H1 (cell line): Measurements from ENCODE around the gene AGPAT4. TPM values are rescaled to one million over a fixed set of nuclear protein-coding genes. Genes with fewer than 3 reads are reported as not detected.

Experiments used
- CTCF ChIA-PET: fragments of 300-600 bp; sonication (Branson Sonifier 250); formaldehyde crosslinking; loops from one replicate; lab custom pipeline; 2021; ENCODE audit not compliant: partially characterized antibody; lab: Charles Lee
- POLR2A ChIA-PET: fragments of 300-600 bp; sonication (Branson Sonifier 250); formaldehyde crosslinking; loops from one replicate; lab custom pipeline; 2021; ENCODE audit warnings: inconsistent platforms; ENCODE audit not compliant: partially characterized antibody; lab: Charles Lee
- DNase-seq, 2 experiments: peaks; one replicate each; pipeline versions ENCODE4 v3.0.0 to v3.0.0-alpha.2; 2010 to 2022; ENCODE audit warnings: low spot score in 2 of 2, low read depth in 1 of 2, mixed read lengths in 1 of 2
- FAIRE-seq: peaks from 2 replicates; lab custom pipeline; 2011; peaks lifted over from hg19 to GRCh38; lab: Jason Lieb, UNC
- H2AFZ ChIP-seq: 2 replicates; pipeline ENCODE4 v1.8.1; 2012; ENCODE audit warnings: low read length, inconsistent platforms
- H2AK5ac ChIP-seq: 2 replicates; pipeline ENCODE4 v1.6.1; 2013; ENCODE audit warnings: low read depth, low read length
- H2BK120ac ChIP-seq: replicated peaks from 2 replicates; pipeline ENCODE3; 2013; ENCODE audit warnings: low read depth, low read length, inconsistent platforms
- H2BK12ac ChIP-seq: 2 replicates; pipeline ENCODE4 v1.6.1; 2013; ENCODE audit warnings: low read depth, low read length
- H2BK15ac ChIP-seq: 2 replicates; pipeline ENCODE4 v1.6.1; 2013; ENCODE audit warnings: low read length
- H2BK20ac ChIP-seq: 2 replicates; pipeline ENCODE4 v1.6.1; 2013; ENCODE audit warnings: low read length
- H2BK5ac ChIP-seq: 2 replicates; pipeline ENCODE4 v1.6.1; 2013; ENCODE audit warnings: low read depth, low read length
- H3K14ac ChIP-seq: 2 replicates; pipeline ENCODE4 v1.6.1; 2013; ENCODE audit warnings: inconsistent platforms; ENCODE audit not compliant: insufficient read length
- H3K18ac ChIP-seq: 2 replicates; pipeline ENCODE4 v1.6.1; 2013; ENCODE audit warnings: low read length; ENCODE audit errors: extremely low read depth
- H3K23ac ChIP-seq: 2 replicates; pipeline ENCODE4 v1.6.1; 2013; ENCODE audit warnings: inconsistent platforms; ENCODE audit not compliant: insufficient read length
- H3K23me2 ChIP-seq: 2 replicates; pipeline ENCODE4 v1.6.1; 2013; ENCODE audit warnings: low read depth, low read length
- H3K27ac ChIP-seq: 2 replicates; pipeline ENCODE4 v1.6.1; 2011; ENCODE audit warnings: low read depth, low read length, inconsistent platforms
- H3K27me3 ChIP-seq, 4 experiments: replicated peaks in 1 of 4; 1 replicate in 1 of 4; 2 replicates in 3 of 4; pipeline versions ENCODE4 v1.6.1 to v1.8.1; 2011 to 2013; ENCODE audit warnings: low read length in 3 of 4, mild to moderate bottlenecking in 3 of 4, inconsistent platforms in 2 of 4, mixed read lengths in 2 of 4, moderate library complexity in 1 of 4; ENCODE audit not compliant: control insufficient read depth in 3 of 4, insufficient read depth in 3 of 4; ENCODE audit errors: extremely low read depth in 1 of 4
- H3K36me3 ChIP-seq, 4 experiments: 2 replicates each; pipeline versions ENCODE4 v1.6.1 to v1.8.1; 2011 to 2013; ENCODE audit warnings: mild to moderate bottlenecking in 4 of 4, low read length in 3 of 4, moderate library complexity in 2 of 4, control low read depth in 1 of 4, inconsistent platforms in 1 of 4; ENCODE audit not compliant: insufficient read depth in 4 of 4, control insufficient read depth in 2 of 4
- H3K4ac ChIP-seq: replicated peaks from 2 replicates; pipeline ENCODE3; 2013; ENCODE audit warnings: low read length, low read depth, mixed read lengths, inconsistent platforms; ENCODE audit not compliant: insufficient read length
- H3K4me1 ChIP-seq, 4 experiments: replicated peaks in 1 of 4; 1 replicate in 1 of 4; 2 replicates in 3 of 4; pipeline versions ENCODE4 v1.6.1 to v1.8.1; 2011 to 2013; ENCODE audit warnings: low read length in 3 of 4, inconsistent platforms in 2 of 4, mixed read lengths in 1 of 4; ENCODE audit not compliant: insufficient read depth in 4 of 4, control insufficient read depth in 3 of 4
- H3K4me2 ChIP-seq, 2 experiments: 2 replicates each; pipeline versions ENCODE4 v1.6.1 to v1.8.1; 2011 to 2013; ENCODE audit warnings: low read depth in 2 of 2, low read length in 2 of 2, control low read depth in 1 of 2, inconsistent platforms in 1 of 2, mild to moderate bottlenecking in 1 of 2; ENCODE audit not compliant: insufficient read depth in 1 of 2
- H3K4me3 ChIP-seq, 4 experiments: fragments of 200-600, 300-600 bp in 1 of 4; sonication (generic), shearing (Covaris generic), sonication (Bioruptor Twin) in 1 of 4; 2 replicates each; pipeline versions ENCODE4 v1.5.1 to v1.8.1; 2011 to 2016; ENCODE audit warnings: low read length in 4 of 4, low read depth in 3 of 4, control low read depth in 2 of 4, inconsistent platforms in 2 of 4, mild to moderate bottlenecking in 2 of 4, mixed read lengths in 1 of 4, moderate library complexity in 1 of 4; ENCODE audit not compliant: insufficient read depth in 2 of 4; ENCODE audit errors: extremely low read depth in 1 of 4
- H3K56ac ChIP-seq: replicated peaks from 2 replicates; pipeline ENCODE3; 2013; ENCODE audit warnings: low read depth, mild to moderate bottlenecking, mixed read lengths, low read length, inconsistent platforms; ENCODE audit not compliant: insufficient read length
- H3K79me1 ChIP-seq: 2 replicates; pipeline ENCODE4 v1.6.1; 2013; ENCODE audit warnings: low read depth, low read length, control low read depth
- H3K79me2 ChIP-seq, 2 experiments: 2 replicates each; pipeline versions ENCODE4 v1.6.1 to v1.8.1; 2012 to 2013; ENCODE audit warnings: low read length in 2 of 2, mild to moderate bottlenecking in 2 of 2, inconsistent platforms in 1 of 2; ENCODE audit not compliant: insufficient read depth in 2 of 2, control insufficient read depth in 1 of 2
- H3K9ac ChIP-seq, 4 experiments: replicated peaks in 1 of 4; 1 replicate in 1 of 4; 2 replicates in 3 of 4; pipeline versions ENCODE4 v1.6.1 to v1.8.1; 2011 to 2013; ENCODE audit warnings: low read depth in 3 of 4, low read length in 3 of 4, control low read depth in 2 of 4, mild to moderate bottlenecking in 2 of 4, moderate library complexity in 2 of 4, inconsistent platforms in 1 of 4; ENCODE audit errors: extremely low read depth in 1 of 4
- H3K9me3 ChIP-seq, 2 experiments: 2 replicates each; pipeline versions ENCODE4 v1.6.1 to v1.8.1; 2012 to 2013; ENCODE audit warnings: mild to moderate bottlenecking in 2 of 2, moderate library complexity in 2 of 2, control low read depth in 1 of 2, inconsistent platforms in 1 of 2, low read depth in 1 of 2, low read length in 1 of 2, mixed read lengths in 1 of 2; ENCODE audit not compliant: insufficient read depth in 2 of 2
- H4K20me1 ChIP-seq, 2 experiments: replicated peaks in 1 of 2; 2 replicates each; pipeline versions ENCODE3 to v1.8.1; 2011 to 2013; ENCODE audit warnings: inconsistent platforms in 2 of 2, low read length in 2 of 2, mild to moderate bottlenecking in 1 of 2; ENCODE audit not compliant: insufficient read depth in 2 of 2, control insufficient read depth in 1 of 2
- H4K5ac ChIP-seq: 2 replicates; pipeline ENCODE4 v1.6.1; 2013; ENCODE audit warnings: low read length, low read depth, mixed read lengths, inconsistent platforms; ENCODE audit not compliant: insufficient read length
- H4K8ac ChIP-seq: 2 replicates; pipeline ENCODE4 v1.8.0; 2013; ENCODE audit warnings: mild to moderate bottlenecking, moderate library complexity, low read length, inconsistent platforms; ENCODE audit not compliant: insufficient read depth; ENCODE audit errors: extremely low read depth
- H4K91ac ChIP-seq: replicated peaks from 2 replicates; pipeline ENCODE3; 2013; ENCODE audit warnings: low read length, mixed read lengths, inconsistent platforms; ENCODE audit not compliant: insufficient read length
- CREB1 ChIP-seq: IDR thresholded peaks from 2 replicates; pipeline ENCODE4 v1.6.1; 2012; ENCODE audit warnings: inconsistent platforms
- HDAC6 ChIP-seq: IDR thresholded peaks from one replicate; pipeline ENCODE4 v1.7.1; 2012; ENCODE audit warnings: low read depth, mild to moderate bottlenecking, inconsistent platforms, low read length, moderate library complexity
- MAFK ChIP-seq: IDR thresholded peaks from 2 replicates; pipeline ENCODE4 v1.6.1; 2012; ENCODE audit warnings: low read depth, mild to moderate bottlenecking, improper control_type of control experiment, low read length
- POLR2A ChIP-seq, 2 experiments: IDR thresholded peaks; 1 replicate in 1 of 2; 2 replicates in 1 of 2; pipeline ENCODE4 v1.6.1; 2011; ENCODE audit warnings: low read depth in 2 of 2, low read length in 2 of 2, mild to moderate bottlenecking in 2 of 2; ENCODE audit errors: control extremely low read depth in 1 of 2
- RAD21 ChIP-seq, 2 experiments: IDR thresholded peaks in 1 of 2; conservative IDR thresholded peaks in 1 of 2; 2 replicates each; pipeline ENCODE4 v1.6.1; 2011; ENCODE audit warnings: low read depth in 2 of 2, low read length in 2 of 2, improper control_type of control experiment in 1 of 2, inconsistent platforms in 1 of 2, mild to moderate bottlenecking in 1 of 2, moderate library complexity in 1 of 2
- RBBP5 ChIP-seq: IDR thresholded peaks from 2 replicates; pipeline ENCODE4 v1.7.1; 2012; ENCODE audit warnings: low read depth, mild to moderate bottlenecking, inconsistent platforms, low read length, moderate library complexity, borderline replicate concordance
- SIN3A ChIP-seq, 2 experiments: IDR thresholded peaks in 1 of 2; conservative IDR thresholded peaks in 1 of 2; 2 replicates each; pipeline ENCODE4 v1.6.1; 2011 to 2012; ENCODE audit warnings: low read length in 2 of 2, improper control_type of control experiment in 1 of 2, low read depth in 1 of 2, mild to moderate bottlenecking in 1 of 2
- TCF12 ChIP-seq: IDR thresholded peaks from 2 replicates; pipeline ENCODE4 v1.6.1; 2011; ENCODE audit warnings: low read depth, mild to moderate bottlenecking, low read length
- USF2 ChIP-seq: IDR thresholded peaks from 2 replicates; pipeline ENCODE4 v1.6.1; 2011; ENCODE audit warnings: low read length, improper control_type of control experiment
- YY1 ChIP-seq: IDR thresholded peaks from 2 replicates; pipeline ENCODE4 v1.6.1; 2011; ENCODE audit warnings: low read depth, mild to moderate bottlenecking, low read length
- WGBS, 2 experiments: shearing (Covaris generic) in 1 of 2; methylation state at CpG; one replicate each; pipeline versions ENCODE4 v1.1.6 to v1.1.7; 2013 to 2015; ENCODE audit warnings: low lambda C conversion rate in 2 of 2, mixed read lengths in 2 of 2, inconsistent platforms in 1 of 2, low coverage in 1 of 2, missing lambda C conversion rate in 1 of 2; ENCODE audit not compliant: insufficient replicate concordance in 2 of 2, insufficient coverage in 1 of 2, insufficient read length in 1 of 2; ENCODE audit errors: extremely low coverage in 1 of 2, missing lambda C conversion rate in 1 of 2; 5-methylcytosine and 5-hydroxymethylcytosine counted together
- polyA plus RNA-seq, 7 experiments: library from polyadenylated mRNA; depleted of rRNA in 3 of 7; stranded (reverse) in 5 of 7; unstranded in 2 of 7; fragments of >200 nt in 5 of 7; fragments of 200-250 nt in 2 of 7; gene quantifications; 1 replicate in 5 of 7; 2 replicates in 1 of 7; 4 replicates in 1 of 7; pipeline versions ENCODE4 v1.2.1 to v1.2.3, GENCODE V29; 2011 to 2013; ENCODE audit warnings: missing spikeins in 2 of 7, mixed read lengths in 2 of 7
- total RNA-seq: library from RNA; stranded (reverse); fragmentation: NEBNext Ultra II Directional; extraction: Animal tissue kit (Norgen Biotek cat#: 25700); gene quantifications from 2 replicates; pipeline ENCODE4 v1.2.1, GENCODE V29; 2021

AGPAT4 gene
- total and polyA plus RNA-seq, 2 of the 8 experiments (the other 6 are each of a cell fraction or from before 2014, with no cell fraction given), result 13.5 to 23.8 TPM

GRCh38 chr6:161302949-161303348 is 29.1 kb upstream of the AGPAT4 start:
- H3K4me1 ChIP-seq, result peaks cover 0 to 2% (median 0%) of the 10 kb centered on the region in 4 experiments; a peak in 2 of 7 replicates
- no peak overlapping the region for H3K4me3 ChIP-seq
- H3K4me2 ChIP-seq, result no peak overlapping the region
- no peak overlapping the region for H2AFZ ChIP-seq
- no peak overlapping the region for H4K5ac ChIP-seq
- no peak for FAIRE-seq
- no peak overlapping the region for H2BK120ac ChIP-seq
- no peak overlapping the region; a peak in 1 of 7 replicates for H3K9ac ChIP-seq
- POLR2A ChIA-PET, result no interaction called here
- H3K36me3 ChIP-seq, result no peaks in the 10 kb centered on the region
- H3K9me3 ChIP-seq, result peaks cover 1 to 5% of the 10 kb centered on the region in 2 experiments; a peak in 1 of 4 replicates
- H3K79me1 ChIP-seq, result no peaks in the 10 kb centered on the region
- WGBS, 2 experiments, result 84% methylated on average over 5 of the region's 6 CpGs; no CpG with 5 or more reads in 1 of the 2 experiments
- H3K23me2 ChIP-seq, result no peaks in the 10 kb centered on the region
- no peak overlapping the region for H3K23ac ChIP-seq
- CTCF ChIA-PET, result no interaction called here
- H3K27ac ChIP-seq, result no peak overlapping the region
- no peak overlapping the region for H4K91ac ChIP-seq
- H3K4ac ChIP-seq, result no peak overlapping the region
- H3K27me3 ChIP-seq, result no peaks in the 10 kb centered on the region
- no peak for DNase-seq
- H2BK12ac ChIP-seq, result no peak overlapping the region
- H2BK20ac ChIP-seq, result no peak overlapping the region
- H2AK5ac ChIP-seq, result no peak overlapping the region
- H3K79me2 ChIP-seq, result no peaks in the 10 kb centered on the region
- TF ChIP-seq HDAC6 (no peak), RBBP5 (no peak), YY1 (no peak), TCF12 (no peak), CREB1 (no peak), MAFK (no peak), SIN3A (conservative IDR thresholded peaks at IDR 0.05 in 1 of 2, IDR thresholded peaks at IDR 0.05 in 1 of 2; ENCODE audit: low read depth in 1 of 2, low read length in 2 of 2) (no peak), RAD21 (IDR thresholded peaks at IDR 0.05 in 1 of 2, conservative IDR thresholded peaks at IDR 0.05 in 1 of 2; ENCODE audit: low read depth in 2 of 2, low read length in 2 of 2) (no peak), USF2 (no peak), POLR2A (IDR thresholded peaks at IDR 0.05; ENCODE audit: control extremely low read depth in 1 of 2, low read depth in 2 of 2, low read length in 2 of 2) (no peak)
- no peak overlapping the region for H3K14ac ChIP-seq
- H2BK15ac ChIP-seq, result no peak overlapping the region
- no peak overlapping the region for H3K18ac ChIP-seq
- H2BK5ac ChIP-seq, result no peak overlapping the region
- no peak overlapping the region; the same call in 1 of the 2 replicates for H4K8ac ChIP-seq
- H3K56ac ChIP-seq, result no peak overlapping the region
- H4K20me1 ChIP-seq, result no peaks in the 10 kb centered on the region
